Esophagus (tissue), 2 donors: ENCODE results near the gene VPS29. TPM values are rescaled to one million over a fixed set of nuclear protein-coding genes. Genes with fewer than 3 reads are reported as not detected.
"Not testable (repeated sequence)": the region's sequence is repeated elsewhere in the genome, so short reads cannot be mapped to it uniquely, and the experiment has no call there.

ENCODE experiments used
- H3K27ac ChIP-seq, 2 donors: one replicate each; pipeline ENCODE4 v1.5.1; 2013; ENCODE audit warnings: low read depth in 2 of 2, mild to moderate bottlenecking in 2 of 2, inconsistent platforms in 1 of 2, low read length in 1 of 2, moderate library complexity in 1 of 2
- H3K27me3 ChIP-seq, 2 donors: one replicate each; pipeline ENCODE4 v1.6.1; 2013; ENCODE audit warnings: low read length in 2 of 2, control low read depth in 1 of 2, mild to moderate bottlenecking in 1 of 2; ENCODE audit not compliant: insufficient read depth in 2 of 2, control insufficient read depth in 1 of 2
- H3K36me3 ChIP-seq, 2 donors: one replicate each; pipeline ENCODE4 v1.6.1; 2013; ENCODE audit warnings: low read length in 1 of 2; ENCODE audit not compliant: control insufficient read depth in 2 of 2, insufficient read depth in 2 of 2
- H3K4me1 ChIP-seq, 2 donors: one replicate each; pipeline ENCODE4 v1.6.1; 2013; ENCODE audit warnings: low read length in 1 of 2; ENCODE audit not compliant: control insufficient read depth in 2 of 2, insufficient read depth in 2 of 2
- H3K4me3 ChIP-seq, 2 donors: one replicate each; pipeline ENCODE4 v1.5.1; 2013; ENCODE audit warnings: low read length in 2 of 2, mild to moderate bottlenecking in 2 of 2, low read depth in 1 of 2, moderate library complexity in 1 of 2
- H3K9me3 ChIP-seq, 2 donors: one replicate each; pipeline ENCODE4 v1.6.1; 2013; ENCODE audit warnings: mild to moderate bottlenecking in 2 of 2, low read depth in 1 of 2, low read length in 1 of 2, moderate library complexity in 1 of 2; ENCODE audit not compliant: control insufficient read depth in 2 of 2, insufficient read depth in 1 of 2
- WGBS, 2 donors: extraction: QIAGEN DNeasy Blood & Tissue Kit; methylation state at CpG; one replicate each; pipeline ENCODE4 v1.1.7; 2013; 5-methylcytosine and 5-hydroxymethylcytosine counted together
- polyA plus RNA-seq, 2 donors: library from polyadenylated mRNA; stranded (reverse); fragments of 200-250 nt; gene quantifications; one replicate each; pipeline ENCODE4 v1.2.3, GENCODE V29; 2013
- donor health status: healthy with polysubstance abuse.
- donor health status: Bipolar disorder and iron deficiency.

VPS29 gene
- polyA plus RNA-seq, 2 donors, result 161 to 188 TPM

DNA sequence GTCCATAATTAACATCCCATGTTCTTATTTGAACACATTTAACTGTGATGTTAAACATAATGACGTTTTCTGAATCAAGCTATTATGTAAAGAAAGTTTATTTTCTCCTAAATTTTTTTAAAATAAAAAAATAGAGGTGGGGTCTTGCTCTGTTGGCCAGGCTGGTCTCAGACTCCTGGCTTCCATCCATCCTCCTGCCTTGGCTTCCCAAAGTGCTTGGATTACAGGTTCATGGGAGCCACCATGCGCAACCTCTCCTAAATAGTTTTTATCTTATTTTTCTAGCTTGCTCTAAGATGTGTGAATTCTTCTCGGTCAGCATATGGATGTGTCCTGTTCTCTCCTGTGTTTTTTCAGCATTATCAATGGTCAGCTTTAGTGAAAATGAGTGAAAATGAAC, 3.4 kb upstream of the VPS29 start:
- H3K36me3 ChIP-seq, result no peaks in the 10 kb centered on the region
- H3K27me3 ChIP-seq, result no peaks in the 10 kb centered on the region
- H3K9me3 ChIP-seq, result no peaks in the 10 kb centered on the region
- no peaks in the 10 kb centered on the region for H3K4me1 ChIP-seq
- H3K27ac ChIP-seq, result no peak overlapping the region
- H3K4me3 ChIP-seq, result no peak overlapping the region
- 79 to 81% methylated on average over 3 of the region's 3 CpGs for WGBS, 2 donors

DNA sequence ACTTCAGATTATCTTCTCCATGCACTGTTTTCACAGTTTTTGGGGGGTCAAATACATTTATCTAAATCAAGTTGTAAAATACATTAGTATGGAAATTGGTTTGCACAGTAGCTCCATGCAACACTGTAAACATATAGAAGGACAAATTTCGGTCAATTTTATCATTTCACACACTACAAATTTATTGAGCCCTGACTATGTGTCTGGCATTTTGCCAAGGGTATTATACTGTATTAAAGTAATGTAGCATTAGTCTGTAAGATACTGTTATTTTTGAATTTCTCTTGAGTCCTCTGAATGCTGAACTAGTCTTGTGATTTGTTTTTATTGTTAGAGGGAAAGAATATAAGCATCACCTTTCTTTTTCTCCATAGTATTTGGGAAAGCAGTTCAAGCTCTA, 1.5 kb upstream of the VPS29 start:
- H3K27ac ChIP-seq, result no peak overlapping the region
- H3K36me3 ChIP-seq, result no peaks in the 10 kb centered on the region
- H3K4me1 ChIP-seq, result no peaks in the 10 kb centered on the region
- H3K27me3 ChIP-seq, result no peaks in the 10 kb centered on the region
- no peaks in the 10 kb centered on the region for H3K9me3 ChIP-seq
- WGBS, 2 donors, result 69 to 80% methylated on average over 1 of the region's 1 CpG
- H3K4me3 ChIP-seq, result no peak overlapping the region

DNA sequence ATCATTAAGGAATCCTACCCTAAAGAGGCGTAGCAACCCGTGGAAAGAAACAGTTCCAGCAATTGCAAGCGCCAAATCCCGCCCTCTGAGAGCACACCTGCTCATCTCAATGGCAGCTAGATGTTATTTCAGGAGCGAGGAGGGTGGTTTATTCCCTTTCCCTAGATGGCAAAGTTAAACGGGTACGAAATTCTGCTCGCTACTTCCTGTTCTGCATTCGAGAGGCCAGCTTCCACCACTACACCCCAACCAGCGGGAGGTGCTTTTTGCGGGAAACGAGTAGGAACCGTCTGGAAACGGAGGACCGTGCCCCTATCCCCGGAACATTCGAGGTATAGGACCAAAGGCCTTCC, 536 bp downstream of the VPS29 start:
- H3K27ac ChIP-seq, result peak overlapping the region; percentile 97 to 98
- no peaks in the 10 kb centered on the region for H3K36me3 ChIP-seq
- H3K9me3 ChIP-seq, result no peaks in the 10 kb centered on the region
- no peaks in the 10 kb centered on the region for H3K4me1 ChIP-seq
- WGBS, 2 donors, result 0% methylated on average over 17 of the region's 17 CpGs
- H3K4me3 ChIP-seq, result peak overlapping the region; percentile 95 to 99
- no peaks in the 10 kb centered on the region for H3K27me3 ChIP-seq

DNA sequence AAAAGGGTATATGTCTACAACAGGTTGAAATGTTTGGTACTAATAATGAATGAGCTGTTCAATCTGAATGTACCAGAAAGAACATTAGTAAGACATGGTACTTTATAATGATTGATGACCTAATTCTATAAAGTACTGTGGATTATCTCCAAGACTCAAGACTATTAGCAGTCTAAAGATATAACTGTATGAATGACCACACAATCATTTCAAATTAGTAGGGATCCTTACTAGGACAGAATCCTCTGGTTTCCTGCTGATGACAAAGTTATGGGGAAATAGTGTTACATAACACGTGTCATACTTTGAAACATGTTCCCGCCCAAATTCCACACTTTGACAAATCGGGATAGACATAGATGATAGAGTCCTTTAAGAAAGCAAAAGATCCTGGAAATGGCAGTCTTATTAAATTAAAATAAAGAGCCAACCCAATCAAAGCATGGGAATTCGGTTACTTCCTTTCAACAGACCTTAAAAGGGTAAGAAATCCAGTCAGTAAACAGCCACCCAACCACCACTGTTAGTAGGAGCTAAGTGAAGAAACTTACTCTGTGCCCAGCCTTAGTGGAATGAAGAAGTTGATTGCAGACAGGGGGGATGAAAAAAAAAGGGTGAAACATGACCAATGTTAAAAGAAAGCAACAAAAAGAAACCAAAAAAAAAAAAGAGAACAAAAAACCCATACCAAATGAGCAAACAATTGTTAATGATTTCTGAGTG, 2.8 kb downstream of the VPS29 start:
- Histone ChIP-seq H3K36me3 (peaks cover 0 to 2% of the 10 kb centered on the region in 2 donors), H3K27ac (peak overlapping the region in 1 of 2 donors; percentile 41), H3K27me3 (no peaks in the 10 kb centered on the region), H3K9me3 (no peaks in the 10 kb centered on the region), H3K4me3 (no peak overlapping the region), H3K4me1 (no peaks in the 10 kb centered on the region)
- WGBS, 2 donors, result 52 to 56% methylated on average over 4 of the region's 4 CpGs

DNA sequence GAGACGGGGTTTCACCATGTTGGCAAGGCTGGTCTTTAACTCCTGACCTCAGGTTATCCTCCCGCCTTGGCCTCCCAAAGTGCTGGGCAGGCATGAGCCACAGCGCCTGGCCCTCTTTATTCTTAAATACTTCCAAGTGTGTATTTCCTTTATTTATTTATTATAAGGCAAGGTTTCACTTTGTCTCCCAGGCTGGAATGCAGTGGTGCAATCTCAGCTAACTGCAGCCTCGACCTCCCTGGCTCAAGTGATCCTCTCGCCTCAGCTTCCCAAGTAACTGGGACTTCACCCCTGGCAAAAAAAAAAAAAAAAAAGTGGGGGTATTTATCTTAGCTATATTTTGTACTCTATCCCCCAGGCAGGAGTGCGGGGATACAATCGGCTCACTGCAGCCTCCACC, 26.5 kb downstream of the VPS29 start:
- H3K4me1 ChIP-seq, result no peaks in the 10 kb centered on the region
- H3K4me3 ChIP-seq, result no peak overlapping the region
- H3K9me3 ChIP-seq, result no peaks in the 10 kb centered on the region
- 94 to 96% methylated on average over 7 of the region's 7 CpGs for WGBS, 2 donors
- no peak overlapping the region for H3K27ac ChIP-seq
- H3K36me3 ChIP-seq, result no peaks in the 10 kb centered on the region
- H3K27me3 ChIP-seq, result no peaks in the 10 kb centered on the region

DNA sequence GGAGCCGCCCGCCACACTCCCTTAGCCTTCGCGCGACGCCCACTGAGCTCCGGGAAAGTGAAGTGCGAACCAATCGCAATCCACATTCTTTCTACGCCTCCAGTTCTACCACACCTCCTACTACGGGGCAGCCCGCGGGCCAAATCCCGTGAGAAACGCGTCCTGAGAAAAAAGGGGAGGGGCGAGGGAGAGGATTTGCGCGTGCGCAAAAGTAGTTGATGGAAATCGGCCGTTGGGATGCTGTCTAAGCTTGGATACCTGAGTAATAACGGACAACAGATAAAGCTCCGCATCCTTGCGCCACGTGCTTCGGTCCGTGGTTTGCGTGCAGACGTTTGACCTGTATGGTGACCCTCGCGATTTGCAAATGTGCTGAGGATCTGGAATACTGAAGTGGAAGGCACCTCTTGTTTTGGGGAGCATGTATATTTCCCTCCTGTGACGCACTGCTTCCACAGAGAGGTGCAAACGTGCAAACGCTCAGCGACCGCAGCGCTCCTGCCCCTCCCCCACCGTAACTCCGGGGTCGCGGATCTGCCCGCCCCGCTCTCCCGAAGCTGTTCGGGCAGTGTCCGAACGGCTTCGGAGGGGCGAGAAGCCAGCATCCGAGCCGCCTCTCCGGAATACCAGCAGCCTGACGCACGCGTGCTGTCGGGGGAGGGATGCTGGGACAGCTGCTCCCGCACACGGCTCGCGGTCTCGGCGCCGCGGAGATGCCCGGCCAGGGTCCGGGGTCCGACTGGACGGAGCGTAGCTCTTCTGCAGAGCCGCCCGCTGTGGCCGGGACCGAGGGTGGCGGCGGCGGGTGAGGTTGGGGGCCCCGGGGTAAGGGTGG, 33.5 kb downstream of the VPS29 start, which contains the start of the genes FAM216A and GPN3:
TSS of gene FAM216A (plus strand) at position 632 of the 835 bp plus-strand sequence. CDS start at position 663, 31 bp downstream.
TSS of gene GPN3 (minus strand) at position 44 of the 835 bp plus-strand sequence. CDS start 54 bp downstream, outside the sequence.
- peaks cover 0 to 11% of the 10 kb centered on the region in 2 donors for H3K4me1 ChIP-seq
- no peaks in the 10 kb centered on the region for H3K9me3 ChIP-seq
- no peaks in the 10 kb centered on the region for H3K27me3 ChIP-seq
- H3K36me3 ChIP-seq, result peaks cover 4 to 5% of the 10 kb centered on the region in 2 donors
- H3K27ac ChIP-seq, result peak within 1 kb of the TSS; percentile 93 to 96
- H3K4me3 ChIP-seq, result peak within 1 kb of the TSS; percentile 66 to 72
- WGBS, 2 donors, result 0 to 1% methylated on average over 74 to 78 of the region's 78 CpGs

DNA sequence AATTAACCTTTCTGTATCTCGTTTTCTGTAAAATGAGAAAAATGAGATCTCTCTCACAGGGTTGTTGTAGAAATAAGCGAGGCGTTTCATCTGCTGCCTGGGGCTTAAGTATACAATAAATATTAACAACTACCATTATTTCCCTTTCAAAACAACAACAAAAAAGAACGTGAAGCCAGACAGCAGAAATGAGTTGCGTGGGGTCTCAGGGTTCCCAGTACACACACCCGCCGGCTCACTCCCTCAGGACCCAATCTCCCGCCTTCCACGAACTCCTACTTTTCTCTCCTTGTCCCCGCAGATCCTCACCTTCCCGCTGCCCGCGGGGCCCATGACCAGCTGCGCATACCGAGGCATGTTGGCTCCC, 34.1 kb downstream of the VPS29 start:
- 0 to 1% methylated on average over 15 of the region's 15 CpGs for WGBS, 2 donors
- Histone ChIP-seq H3K9me3 (no peaks in the 10 kb centered on the region), H3K27ac (peak overlapping the region; percentile 65 to 66), H3K36me3 (peaks cover 4 to 5% of the 10 kb centered on the region in 2 donors), H3K4me1 (peaks cover 0 to 11% of the 10 kb centered on the region in 2 donors), H3K4me3 (peak overlapping the region; percentile 63 to 72), H3K27me3 (no peaks in the 10 kb centered on the region)

DNA sequence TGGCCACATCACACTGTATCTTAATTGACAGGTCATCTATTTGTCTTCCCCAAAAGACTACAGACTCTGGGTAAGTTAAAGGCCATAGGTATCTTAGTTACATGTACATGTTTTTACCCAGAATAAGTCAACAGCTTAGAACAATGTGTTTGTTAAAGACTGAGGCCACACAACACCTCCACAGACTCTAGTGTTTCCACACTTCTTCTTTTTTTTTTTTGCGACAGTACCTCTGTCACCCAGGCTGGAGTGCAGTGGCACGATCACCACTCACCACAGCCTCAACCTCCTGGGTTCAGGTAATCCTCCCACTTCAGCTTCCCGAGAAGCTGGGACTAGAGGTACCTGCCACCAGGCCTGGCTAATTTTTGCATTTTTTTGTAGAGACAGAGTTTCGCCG, 35.1 kb downstream of the VPS29 start:
- WGBS, 2 donors, result 51 to 73% methylated on average over 5 of the region's 5 CpGs
- no peaks in the 10 kb centered on the region for H3K27me3 ChIP-seq
- no peak overlapping the region for H3K4me3 ChIP-seq
- H3K4me1 ChIP-seq, result peaks cover 0 to 11% of the 10 kb centered on the region in 2 donors
- peaks cover 4 to 5% of the 10 kb centered on the region in 2 donors for H3K36me3 ChIP-seq
- H3K27ac ChIP-seq, result no peak overlapping the region
- no peaks in the 10 kb centered on the region for H3K9me3 ChIP-seq

DNA sequence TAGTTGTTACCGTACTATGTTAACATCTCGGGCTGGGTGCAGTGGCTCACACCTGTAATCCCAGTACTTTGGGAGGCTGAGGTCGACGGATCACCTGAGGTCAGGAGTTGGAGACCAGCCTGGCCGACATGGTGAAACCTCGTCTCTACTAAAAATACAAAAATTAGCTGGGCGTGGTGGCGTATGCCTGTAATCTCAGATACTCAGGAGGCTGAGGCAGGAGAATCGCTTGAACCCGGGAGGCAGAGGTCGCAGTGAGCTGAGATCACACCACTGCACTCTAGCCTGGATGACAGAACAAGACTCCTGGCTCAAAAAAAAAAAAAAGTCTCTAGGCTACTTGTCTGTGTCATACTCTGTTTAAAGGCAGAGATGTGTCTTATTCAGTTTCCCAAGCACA, 36.1 kb downstream of the VPS29 start:
- H3K36me3 ChIP-seq, H3K4me3 ChIP-seq, H3K27ac ChIP-seq, H3K9me3 ChIP-seq, H3K27me3 ChIP-seq: not testable (repeated sequence)
- 88 to 90% methylated on average over 11 of the region's 11 CpGs for WGBS, 2 donors
- peaks cover 0 to 11% of the 10 kb centered on the region in 2 donors for H3K4me1 ChIP-seq
